Urothelium cell line (cell line): ENCODE data around the gene C1orf87.

ENCODE experiments used
- DNase-seq: peaks from one replicate; pipeline ENCODE4 v3.0.0; 2011; ENCODE audit warnings: low spot score, mixed read lengths
- FAIRE-seq: peaks from 2 replicates; lab custom pipeline; 2011; peaks lifted over from hg19 to GRCh38; lab: Jason Lieb, UNC

Gene C1orf87

DNA sequence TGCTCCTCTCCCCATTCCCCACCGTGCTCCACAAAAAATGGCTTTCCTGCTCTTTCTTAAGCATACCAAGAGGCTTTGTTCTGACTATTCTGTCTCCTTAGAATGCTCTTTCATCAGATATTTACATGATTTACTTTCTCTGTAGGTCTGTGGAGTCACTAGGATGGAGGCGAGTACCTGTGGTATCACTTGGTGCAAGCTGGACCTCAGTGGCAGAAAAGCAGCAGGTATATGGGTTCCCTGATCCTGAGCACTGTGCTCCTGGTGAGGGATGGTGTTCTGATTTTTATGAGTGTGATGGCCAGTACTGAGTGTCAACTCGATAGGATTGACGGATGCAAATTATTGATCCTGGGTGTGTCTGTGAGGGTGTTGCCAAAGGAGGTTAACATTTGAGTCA is 10.0 kb downstream of the C1orf87 start:
- FAIRE-seq (no peak), DNase-seq (no peak)

GRCh38 chr1:60059468-60059867 is 14.1 kb downstream of the C1orf87 start:
- DNase-seq = no peak
- no peak for FAIRE-seq

DNA sequence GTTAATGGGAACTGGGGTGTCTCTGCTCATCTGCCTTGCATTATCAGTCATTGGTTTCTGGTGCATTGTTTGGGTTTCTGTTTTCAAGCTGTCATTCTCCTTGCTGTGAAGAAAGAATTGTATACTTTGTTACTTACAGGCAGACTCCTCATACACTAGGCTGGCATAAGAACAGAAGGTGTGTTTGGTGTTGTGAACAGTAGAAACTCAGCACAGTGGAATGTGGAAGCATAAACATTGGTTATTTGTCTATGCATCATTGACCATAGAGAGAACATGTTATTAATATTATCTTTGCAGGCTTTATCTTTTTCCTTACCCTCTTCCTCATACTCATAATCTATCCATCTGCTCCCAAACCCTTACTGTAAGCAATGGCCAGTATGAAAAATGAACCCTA is 18.2 kb downstream of the C1orf87 start:
- FAIRE-seq = no peak
- no peak for DNase-seq

DNA sequence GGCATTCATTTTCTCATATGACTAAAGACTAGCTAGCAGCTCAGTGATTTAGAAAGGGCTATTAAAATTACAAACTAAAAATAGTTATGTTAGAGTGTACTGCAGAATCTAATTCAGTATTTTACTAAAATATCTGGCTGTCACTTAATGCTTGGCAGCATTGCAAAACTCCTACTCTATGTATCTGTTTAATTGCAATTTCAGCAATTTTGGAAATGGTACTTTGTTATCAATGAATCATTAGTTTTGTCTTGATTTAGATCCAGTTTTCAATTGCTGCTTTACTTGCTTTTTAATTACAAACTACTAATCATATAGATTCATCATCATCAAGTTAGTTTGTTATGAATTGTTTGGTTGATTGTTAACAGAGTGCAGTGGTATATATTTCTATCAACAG is 19.2 kb downstream of the C1orf87 start:
- DNase-seq (no peak), FAIRE-seq (no peak)

DNA sequence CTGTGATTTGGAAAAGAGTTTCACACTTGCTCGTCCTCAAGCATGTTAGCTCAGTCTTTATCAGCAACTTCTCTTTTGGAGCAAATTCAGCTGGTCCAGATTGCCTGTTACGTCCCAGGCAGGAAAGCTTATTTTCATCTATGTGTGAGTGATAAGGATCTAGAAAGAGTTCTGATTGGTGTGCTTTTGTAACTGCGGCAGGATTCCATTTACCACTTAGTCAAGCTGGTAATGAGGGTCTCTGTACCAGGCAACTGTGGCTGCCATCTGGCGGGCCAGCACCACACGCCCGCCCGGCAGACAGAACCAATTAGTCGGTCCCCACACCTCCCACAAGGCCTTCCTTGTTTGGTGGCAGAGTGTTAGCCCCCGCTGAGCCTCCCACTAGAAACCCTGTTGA is 21.0 kb downstream of the C1orf87 start:
- FAIRE-seq = no peak
- DNase-seq = no peak

GRCh38 chr1:60051191-60051590 is 22.4 kb downstream of the C1orf87 start:
- DNase-seq (no peak), FAIRE-seq (no peak)

DNA sequence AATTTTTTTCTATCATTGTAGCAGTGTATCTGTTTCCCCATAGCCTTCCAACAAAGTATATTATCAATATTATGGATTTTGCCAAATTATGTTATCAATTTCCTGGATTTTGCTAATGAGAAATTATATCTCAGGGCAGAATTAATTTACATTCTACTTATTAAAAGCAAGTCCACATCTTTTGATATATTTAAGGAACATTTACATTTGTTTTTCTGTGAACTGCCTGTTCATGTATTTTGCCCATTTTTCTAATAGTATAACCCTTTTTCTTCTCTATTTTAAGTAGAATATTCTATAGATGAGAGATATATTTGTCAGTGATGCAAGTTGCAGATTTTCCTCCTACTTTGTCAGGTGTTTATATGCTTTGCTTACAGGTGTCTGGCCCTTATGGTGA is 24.4 kb downstream of the C1orf87 start:
- FAIRE-seq (no peak), DNase-seq (no peak)

DNA sequence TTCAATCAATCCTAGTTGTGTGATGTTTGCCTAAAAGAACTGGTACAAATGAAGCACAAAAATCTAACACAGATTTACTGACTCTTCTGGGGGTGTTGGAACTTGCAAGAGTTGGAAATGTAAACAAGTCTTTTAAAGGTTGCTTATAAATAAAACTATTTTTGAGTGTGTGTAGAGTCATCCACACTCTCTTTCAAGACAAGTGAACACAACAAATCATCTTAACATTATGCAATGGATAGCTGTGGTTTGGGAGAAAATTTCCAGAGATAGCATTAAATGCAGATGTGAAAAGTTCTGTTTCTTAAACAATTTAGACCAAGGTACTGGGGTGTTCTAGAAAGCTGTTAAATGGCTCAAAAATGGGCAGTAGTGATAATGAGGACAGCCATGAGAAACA is 28.7 kb downstream of the C1orf87 start:
- DNase-seq (no peak), FAIRE-seq (no peak)

GRCh38 chr1:60041783-60042182 is 31.8 kb downstream of the C1orf87 start:
- FAIRE-seq (no peak), DNase-seq (no peak)

GRCh38 chr1:60037669-60038068 is 35.9 kb downstream of the C1orf87 start:
- no peak for DNase-seq
- no peak for FAIRE-seq

DNA sequence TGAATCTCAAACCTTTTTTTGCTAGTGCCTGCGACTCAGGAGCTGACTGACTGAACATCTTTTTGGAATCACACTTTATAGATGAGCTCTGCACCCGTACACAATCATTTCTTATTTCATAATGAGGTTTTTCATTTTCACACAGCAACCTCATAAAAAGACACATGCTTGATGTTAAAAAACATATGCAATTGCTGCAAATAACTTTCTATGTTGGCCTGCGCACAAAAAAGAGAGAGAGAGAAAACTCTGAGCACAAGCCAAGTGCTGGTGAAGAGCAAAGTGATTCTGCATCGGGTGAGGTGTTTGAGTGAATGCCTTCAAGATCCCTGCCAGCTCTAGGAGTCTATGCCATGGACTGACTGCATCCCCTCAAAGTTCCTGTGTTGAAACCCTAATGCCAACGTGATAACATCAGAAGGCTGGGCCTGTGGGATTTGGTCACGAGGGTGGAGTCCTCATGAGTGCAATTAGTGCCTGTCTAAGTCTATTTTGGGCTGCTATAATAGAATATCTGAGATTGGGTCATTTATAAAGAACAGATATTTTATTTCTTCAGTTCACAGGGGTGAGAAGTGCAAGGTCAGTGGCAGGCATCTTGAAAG is 36.6 kb downstream of the C1orf87 start:
- FAIRE-seq (no peak), DNase-seq (no peak)

DNA sequence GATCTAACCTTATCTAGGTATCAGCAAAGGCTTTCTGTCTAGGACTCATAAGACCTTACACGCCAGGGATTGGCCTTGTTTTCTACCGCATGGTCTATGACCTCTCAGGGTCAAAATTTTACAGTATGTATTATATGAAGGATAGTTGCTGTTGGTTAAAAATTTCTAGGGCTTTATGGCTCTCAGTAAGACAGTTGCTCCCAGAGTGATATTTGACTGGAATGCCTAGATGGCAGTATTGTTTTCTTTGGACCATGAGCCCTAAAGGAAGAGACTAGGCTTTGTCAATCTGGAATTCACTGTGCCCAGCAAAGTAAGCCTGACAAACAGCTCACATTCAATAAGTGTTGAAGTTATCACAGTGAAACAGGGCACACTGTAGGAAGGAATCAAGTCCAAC is 37.6 kb downstream of the C1orf87 start:
- DNase-seq = no peak

GRCh38 chr1:60034999-60035398 is 38.6 kb downstream of the C1orf87 start:
- DNase-seq = no peak
- no peak for FAIRE-seq

More for the DNA sequence above, 37.6 kb downstream of the C1orf87 start:
- no peak for FAIRE-seq

- FAIRE-seq = no peak
- DNase-seq = no peak
Observed at GRCh38 chr1:60033066-60033465, 40.5 kb downstream of the C1orf87 start.

DNA sequence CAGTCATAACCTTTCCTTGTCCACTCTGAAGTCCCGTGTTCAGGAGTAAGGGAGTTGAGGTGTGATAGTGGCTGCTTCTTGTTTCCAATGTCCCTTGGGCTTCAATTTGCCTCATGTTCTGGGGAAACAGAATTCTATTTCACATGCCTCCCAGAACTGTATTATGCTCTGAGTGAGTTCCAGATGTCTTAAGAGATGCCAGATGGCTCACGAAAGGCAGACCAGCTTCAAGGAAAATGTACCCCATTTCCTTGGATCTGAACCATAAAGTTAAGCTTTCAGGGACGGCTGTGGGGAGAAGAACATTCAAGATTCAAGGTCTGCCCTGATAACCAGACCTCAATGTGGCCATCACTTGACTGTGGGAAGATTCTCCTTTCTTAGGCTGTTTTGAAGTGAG is 42.4 kb downstream of the C1orf87 start:
- DNase-seq = no peak
- no peak for FAIRE-seq

GRCh38 chr1:60025552-60025951 is 48.0 kb downstream of the C1orf87 start:
- no peak for FAIRE-seq
- no peak for DNase-seq

- FAIRE-seq = no peak
- DNase-seq = no peak
Observed at GRCh38 chr1:60017508-60018205, 55.9 kb downstream of the C1orf87 start.

GRCh38 chr1:60010690-60011089 is 62.9 kb downstream of the C1orf87 start:
- FAIRE-seq (no peak), DNase-seq (no peak)

DNA sequence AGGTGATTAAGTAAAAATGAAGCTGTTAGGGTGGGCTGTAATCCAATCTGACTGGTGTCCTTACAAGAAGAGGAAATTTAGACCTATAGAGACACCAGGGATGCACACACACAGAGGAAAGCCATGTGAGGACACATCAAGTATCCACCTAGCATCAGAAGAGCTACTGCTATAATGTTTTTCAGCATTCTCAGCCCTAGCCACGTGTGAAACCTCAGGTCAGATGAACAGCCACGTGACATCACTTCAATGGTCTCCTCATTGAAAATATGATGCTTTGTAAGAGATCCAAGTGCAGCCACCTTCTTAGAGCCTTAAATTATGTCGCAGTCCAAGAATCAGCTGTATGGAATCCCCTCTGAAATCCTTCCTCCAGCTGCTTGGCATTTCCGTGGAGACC is 65.1 kb downstream of the C1orf87 start:
- no peak for DNase-seq
- FAIRE-seq = no peak

DNA sequence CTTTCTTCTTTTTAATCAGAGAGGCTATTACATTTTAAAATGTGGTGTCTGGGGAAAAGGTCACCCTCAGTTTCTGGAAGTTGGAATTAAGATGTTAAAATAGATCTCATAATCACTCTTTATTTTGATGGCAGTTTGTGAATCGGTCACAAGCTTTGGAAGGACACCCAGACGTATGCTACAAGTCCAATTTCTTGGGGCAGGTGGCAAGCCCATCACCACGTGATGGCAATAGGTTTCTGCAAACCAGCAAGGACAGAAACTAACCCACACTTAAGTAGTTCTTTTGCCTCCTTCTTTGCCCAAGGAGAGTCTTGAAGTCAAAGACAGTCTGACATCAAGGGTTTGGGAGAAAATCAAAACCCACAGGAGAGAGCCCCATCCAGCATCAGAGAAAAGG is 72.9 kb downstream of the C1orf87 start:
- FAIRE-seq = no peak
- no peak for DNase-seq

DNA sequence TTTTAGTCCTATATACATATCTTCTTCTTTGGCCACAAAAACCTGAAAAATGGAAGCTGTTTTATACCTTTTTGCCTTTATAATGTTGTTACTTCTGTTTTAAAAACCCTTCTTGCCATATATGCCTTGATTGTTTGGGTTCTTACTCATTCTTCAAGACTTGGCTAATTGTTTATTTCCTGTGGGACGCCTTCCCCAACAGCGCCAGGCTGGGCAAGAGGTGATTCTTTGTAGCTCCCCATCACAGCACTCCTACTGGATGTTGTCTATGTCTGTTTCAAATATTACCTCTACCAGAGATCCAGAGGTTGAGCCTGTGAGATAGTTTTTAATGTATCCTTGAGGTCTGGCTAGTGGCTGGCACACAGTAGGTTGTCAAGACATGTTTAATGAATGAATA is 73.8 kb downstream of the C1orf87 start:
- FAIRE-seq = no peak
- no peak for DNase-seq

DNA sequence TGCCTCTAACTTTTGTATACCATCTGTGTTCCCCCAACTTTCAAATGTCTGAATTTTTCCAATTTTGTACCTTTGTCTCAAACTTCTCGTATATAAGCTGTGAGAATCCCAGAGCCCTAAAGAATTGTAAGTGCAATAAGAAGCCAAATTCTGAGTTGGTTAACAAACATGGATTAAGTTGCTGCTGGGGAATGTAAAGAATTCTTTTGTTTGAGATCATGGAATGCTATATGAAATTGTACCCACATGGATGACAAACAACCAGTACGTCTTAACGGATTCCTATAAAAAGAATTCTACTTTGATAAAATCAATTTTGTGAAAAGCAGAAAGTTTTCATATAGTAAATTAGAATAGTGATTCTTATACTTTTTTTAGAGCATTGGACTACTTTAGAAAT is 74.6 kb downstream of the C1orf87 start:
- DNase-seq (no peak), FAIRE-seq (no peak)
